Fibroblast of pulmonary artery (primary cell): ENCODE data around the gene PRKRA.
A peak's percentile ranks its signal among the peaks of the same experiment; 100 is the strongest.

Experiments
- DNase-seq: peaks from one replicate; pipeline ENCODE4 v3.0.0-alpha.2; 2010; ENCODE audit warnings: low read depth
- H3K4me3 ChIP-seq: replicated peaks from 2 replicates; pipeline ENCODE4 v1.5.1; 2011; ENCODE audit warnings: low read depth, mild to moderate bottlenecking, control low read depth, low read length, moderate library complexity
- TF ChIP-seq, protein P1 (sequence below): IDR thresholded peaks from 2 replicates; pipeline ENCODE4 v1.5.1; 2011; ENCODE audit warnings: mild to moderate bottlenecking, control low read depth, low read length, inconsistent platforms; ENCODE audit errors: missing control alignments

PRKRA gene

DNA sequence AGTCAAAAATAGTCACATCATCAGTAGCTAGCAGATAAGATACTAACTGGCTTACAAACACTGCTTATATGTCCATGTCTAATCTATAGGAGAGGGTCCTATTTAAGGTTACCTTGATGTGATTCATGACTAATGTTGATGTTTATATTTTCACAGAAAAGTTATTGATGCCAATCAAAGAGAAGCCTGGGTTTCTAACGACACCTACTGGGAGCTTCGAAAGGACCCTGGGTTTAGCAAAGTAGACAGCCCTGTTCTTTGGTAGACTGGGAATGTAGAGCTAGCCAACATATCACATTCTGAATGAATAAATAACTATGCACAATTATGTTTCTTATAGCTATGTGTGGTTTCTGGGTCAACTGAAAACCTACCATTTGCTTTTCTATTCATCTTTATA, 55.7 kb downstream of the PRKRA start:
- TF ChIP-seq, protein P1, sequence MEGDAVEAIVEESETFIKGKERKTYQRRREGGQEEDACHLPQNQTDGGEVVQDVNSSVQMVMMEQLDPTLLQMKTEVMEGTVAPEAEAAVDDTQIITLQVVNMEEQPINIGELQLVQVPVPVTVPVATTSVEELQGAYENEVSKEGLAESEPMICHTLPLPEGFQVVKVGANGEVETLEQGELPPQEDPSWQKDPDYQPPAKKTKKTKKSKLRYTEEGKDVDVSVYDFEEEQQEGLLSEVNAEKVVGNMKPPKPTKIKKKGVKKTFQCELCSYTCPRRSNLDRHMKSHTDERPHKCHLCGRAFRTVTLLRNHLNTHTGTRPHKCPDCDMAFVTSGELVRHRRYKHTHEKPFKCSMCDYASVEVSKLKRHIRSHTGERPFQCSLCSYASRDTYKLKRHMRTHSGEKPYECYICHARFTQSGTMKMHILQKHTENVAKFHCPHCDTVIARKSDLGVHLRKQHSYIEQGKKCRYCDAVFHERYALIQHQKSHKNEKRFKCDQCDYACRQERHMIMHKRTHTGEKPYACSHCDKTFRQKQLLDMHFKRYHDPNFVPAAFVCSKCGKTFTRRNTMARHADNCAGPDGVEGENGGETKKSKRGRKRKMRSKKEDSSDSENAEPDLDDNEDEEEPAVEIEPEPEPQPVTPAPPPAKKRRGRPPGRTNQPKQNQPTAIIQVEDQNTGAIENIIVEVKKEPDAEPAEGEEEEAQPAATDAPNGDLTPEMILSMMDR, result no peak
- no peak for DNase-seq
- H3K4me3 ChIP-seq, result no peak overlapping the region

DNA sequence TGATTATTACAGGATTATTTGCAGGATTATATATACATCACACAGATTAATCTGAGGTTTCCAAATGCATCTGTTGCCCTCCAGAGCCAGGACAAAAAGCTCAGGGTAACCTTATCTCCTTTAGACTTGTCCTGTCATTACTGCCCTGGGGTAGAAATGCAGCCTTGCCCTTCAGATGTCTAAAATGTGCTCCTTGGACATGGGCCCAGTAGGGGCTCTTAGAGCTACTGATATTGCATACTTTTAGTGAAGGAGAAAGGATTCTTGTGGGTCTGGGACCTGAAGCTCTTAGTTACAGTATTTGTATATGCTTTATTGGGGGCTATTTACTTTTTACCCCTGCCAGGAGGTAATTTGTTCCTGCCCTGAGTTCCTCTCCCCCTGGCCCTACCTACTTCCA, 56.1 kb downstream of the PRKRA start:
- DNase-seq, result no peak
- TF ChIP-seq, protein P1, result no peak
- H3K4me3 ChIP-seq, result no peak overlapping the region

DNA sequence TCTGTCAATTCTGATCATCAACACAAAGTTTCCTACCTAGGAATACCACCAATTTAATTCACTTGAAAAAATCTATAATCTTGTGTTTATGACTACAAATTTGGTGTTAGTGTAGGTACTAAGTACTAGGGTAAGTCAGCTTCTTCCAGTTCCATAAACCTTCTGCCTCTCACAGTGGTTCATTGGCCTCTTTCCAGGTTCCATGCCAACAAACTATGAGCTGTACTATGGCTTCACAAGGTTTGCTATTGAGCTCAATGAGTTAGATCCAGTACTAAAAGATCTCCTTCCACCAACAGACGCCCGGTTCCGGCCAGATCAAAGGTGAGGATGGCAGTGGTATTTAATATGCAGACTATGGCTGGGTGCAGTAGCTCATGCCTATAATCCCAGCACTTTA, 58.8 kb downstream of the PRKRA start:
- DNase-seq, result peak; percentile 31
- no peak overlapping the region for H3K4me3 ChIP-seq
- TF ChIP-seq, protein P1, result no peak

- no peak for DNase-seq
- TF ChIP-seq, protein P1, result no peak
- H3K4me3 ChIP-seq, result no peak overlapping the region
These were observed 59.3 kb downstream of the PRKRA start for GRCh38 chr2:178391701-178392100.

DNA sequence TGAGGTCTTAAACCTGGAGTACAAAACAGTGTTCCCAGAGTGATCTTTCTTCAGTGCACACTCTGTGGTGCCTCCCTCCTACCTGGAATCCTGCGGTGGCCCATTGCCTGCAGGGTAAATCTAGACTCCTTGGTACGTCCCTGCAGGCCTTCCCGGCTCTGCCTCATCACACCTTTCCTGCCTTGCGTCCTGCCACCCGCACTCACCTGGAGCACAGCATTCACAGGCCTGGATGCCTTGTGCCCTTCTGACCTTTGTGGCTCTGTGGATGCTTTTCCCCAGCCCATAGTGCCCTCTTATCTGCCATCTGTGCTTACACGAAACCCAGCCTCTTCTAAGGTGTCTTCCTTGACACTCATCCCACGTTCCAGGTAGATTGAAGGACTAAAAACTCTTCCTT, 62.7 kb downstream of the PRKRA start:
- TF ChIP-seq, protein P1, result no peak
- DNase-seq, result no peak
- H3K4me3 ChIP-seq, result no peak overlapping the region

GRCh38 chr2:178386986-178387597, 63.9 kb downstream of the PRKRA start:
- H3K4me3 ChIP-seq, result no peak overlapping the region
- DNase-seq, result peak; percentile 34
- TF ChIP-seq, protein P1, result no peak

DNA sequence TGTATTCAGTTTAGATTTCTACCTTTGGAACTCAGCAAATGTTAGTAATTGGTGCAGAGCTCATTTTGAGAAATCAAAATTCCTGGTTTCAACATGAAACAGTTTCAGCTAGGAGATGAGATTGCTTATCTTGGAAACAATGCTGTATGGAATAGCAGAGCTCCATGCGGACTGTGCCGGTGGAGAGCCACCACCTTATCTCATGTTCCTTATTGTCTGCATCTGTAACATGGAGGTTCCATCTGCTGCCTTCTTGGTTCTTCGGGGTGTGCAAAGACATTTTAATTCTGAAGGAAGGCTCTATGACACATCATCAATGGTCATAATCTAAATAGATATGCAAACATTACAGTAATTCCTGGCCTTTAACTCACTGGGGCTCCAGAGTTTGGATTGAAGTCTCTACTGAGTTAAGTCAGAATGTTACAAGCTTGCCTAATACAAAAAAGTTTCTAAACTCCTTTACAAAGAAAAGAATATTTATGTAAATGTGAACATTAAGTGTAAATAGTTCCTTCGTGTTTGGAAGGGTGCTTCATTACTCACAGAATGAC, 65.3 kb downstream of the PRKRA start:
- DNase-seq, result no peak
- TF ChIP-seq, protein P1, result no peak
- no peak overlapping the region for H3K4me3 ChIP-seq
